Measurements from ENCODE around the gene YIPF7.

Gene YIPF7

GRCh38 chr4:44623676-44624075 is 27.7 kb downstream of the YIPF7 start:
- no peak for DNase-seq (ENCODE audit: low read depth, low spot score)

- no peak for DNase-seq (ENCODE audit: low read depth, low spot score)
These were observed 34.8 kb downstream of the YIPF7 start for GRCh38 chr4:44616621-44617020.

DNA sequence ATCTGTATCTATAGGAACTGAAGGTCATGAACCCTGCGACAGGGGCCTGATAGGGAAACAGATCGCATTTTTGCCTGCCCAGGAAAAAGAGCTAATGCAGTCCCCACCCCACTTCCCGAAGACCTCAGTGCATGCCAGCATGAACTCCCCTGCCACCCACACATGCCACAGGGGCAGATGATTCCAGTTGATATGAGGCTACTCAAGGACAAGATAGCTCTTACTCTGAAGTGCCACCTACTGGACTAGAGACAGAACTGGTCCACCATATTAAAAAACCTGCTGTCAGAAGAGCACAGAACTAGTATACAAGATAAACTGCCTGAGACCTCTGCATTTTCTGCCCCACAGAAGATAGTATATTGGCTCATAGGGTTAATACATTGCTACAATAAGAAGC is 68.0 kb downstream of the YIPF7 start:
- no peak for DNase-seq (ENCODE audit: low read depth, low spot score)

- DNase-seq (ENCODE audit: low read depth, low spot score), result no peak
These were observed 71.2 kb downstream of the YIPF7 start for GRCh38 chr4:44580231-44580630.

GRCh38 chr4:44578954-44579353 is 72.5 kb downstream of the YIPF7 start:
- no peak for DNase-seq (ENCODE audit: low read depth, low spot score)
